ENCODE data around the gene CTNNA2. TPM values are rescaled to one million over a fixed set of nuclear protein-coding genes. Genes with fewer than 3 reads are reported as not detected.

The CTNNA2 gene
- total RNA-seq, 4 donors from 2014 or later: 0.40 to 1.7 (median 1.5) TPM; not detected in 1

GRCh38 chr2:80231421-80231820, 718.6 kb downstream of the CTNNA2 start:
- intact Hi-C loops (cut with DNase I; ENCODE audit: low total_unique reads) (no loop called here), in situ Hi-C loops (cut with MboI; ENCODE audit: low pct_ligation_motif_present in 1 of 4, low pct_unique_long_range_greater_than_20kb in 1 of 4, low sequenced_read_pairs in 3 of 4) (no loop called here)
- 67 to 69% methylated on average over 1 of the region's 1 CpG for WGBS, 2 donors (ENCODE audit: low coverage in 1 of 2)
- no peak overlapping the region for H3K4me3 ChIP-seq
- H3K4me1 ChIP-seq: no peaks in the 10 kb centered on the region
- no peaks in the 10 kb centered on the region for H3K36me3 ChIP-seq
- no peaks in the 10 kb centered on the region for H3K9me3 ChIP-seq
- no peak for TF ChIP-seq EP300 (IDR thresholded peaks at IDR 0.05; ENCODE audit: low read depth)
- TF ChIP-seq CTCF (IDR thresholded peaks at IDR 0.05): no peak
- TF ChIP-seq POLR2AphosphoS5 (IDR thresholded peaks at IDR 0.05): no peak
- no peak for TF ChIP-seq POLR2A (IDR thresholded peaks at IDR 0.05)
- no peaks in the 10 kb centered on the region for H3K27me3 ChIP-seq
- DNase-seq: no peak
- no peak overlapping the region for H3K27ac ChIP-seq

- H3K36me3 ChIP-seq: no peaks in the 10 kb centered on the region
- H3K27ac ChIP-seq: no peak overlapping the region
- H3K9me3 ChIP-seq: no peaks in the 10 kb centered on the region
- no peaks in the 10 kb centered on the region for H3K27me3 ChIP-seq
- H3K4me1 ChIP-seq: no peaks in the 10 kb centered on the region
- no peak overlapping the region for H3K4me3 ChIP-seq
- in situ Hi-C loops (cut with MboI; ENCODE audit: low pct_ligation_motif_present in 1 of 4, low pct_unique_long_range_greater_than_20kb in 1 of 4, low sequenced_read_pairs in 3 of 4): no loop called here
- WGBS, 2 donors (ENCODE audit: low coverage in 1 of 2): 73 to 86% methylated on average over 1 of the region's 1 CpG
- TF ChIP-seq POLR2A (IDR thresholded peaks at IDR 0.05) (no peak), CTCF (IDR thresholded peaks at IDR 0.05) (no peak), EP300 (IDR thresholded peaks at IDR 0.05; ENCODE audit: low read depth) (no peak), POLR2AphosphoS5 (IDR thresholded peaks at IDR 0.05) (no peak)
- no peak for DNase-seq
- intact Hi-C loops (cut with DNase I; ENCODE audit: low total_unique reads): no loop called here
Measured at GRCh38 chr2:80233333-80233732, 720.5 kb downstream of the CTNNA2 start.

GRCh38 chr2:80238692-80239469, 726.0 kb downstream of the CTNNA2 start:
- in situ Hi-C loops (cut with MboI; ENCODE audit: low pct_ligation_motif_present in 1 of 4, low pct_unique_long_range_greater_than_20kb in 1 of 4, low sequenced_read_pairs in 3 of 4): no loop called here
- H3K9me3 ChIP-seq: no peaks in the 10 kb centered on the region
- intact Hi-C loops (cut with DNase I; ENCODE audit: low total_unique reads): no loop called here
- no peak overlapping the region for H3K27ac ChIP-seq
- no peaks in the 10 kb centered on the region for H3K36me3 ChIP-seq
- peak; percentile 58 for DNase-seq
- WGBS, 2 donors (ENCODE audit: low coverage in 1 of 2): 49 to 55% methylated on average over 11 of the region's 11 CpGs
- no peaks in the 10 kb centered on the region for H3K4me1 ChIP-seq
- no peak for TF ChIP-seq POLR2A (IDR thresholded peaks at IDR 0.05)
- peak; percentile 62 to 79 (median 65) for TF ChIP-seq CTCF (IDR thresholded peaks at IDR 0.05)
- H3K4me3 ChIP-seq: no peak overlapping the region
- H3K27me3 ChIP-seq: no peaks in the 10 kb centered on the region

- no peak overlapping the region for H3K27ac ChIP-seq
- DNase-seq: no peak
- no peak for TF ChIP-seq CTCF (IDR thresholded peaks at IDR 0.05)
- no peak for TF ChIP-seq POLR2AphosphoS5 (IDR thresholded peaks at IDR 0.05)
- no peak for TF ChIP-seq POLR2A (IDR thresholded peaks at IDR 0.05)
- no peak for TF ChIP-seq EP300 (IDR thresholded peaks at IDR 0.05; ENCODE audit: low read depth)
- WGBS, 2 donors (ENCODE audit: low coverage in 1 of 2): 19% methylated on average over 3 of the region's 3 CpGs; no CpG with 5 or more reads in 1 of the 2 donors
- intact Hi-C loops (cut with DNase I; ENCODE audit: low total_unique reads) (no loop called here), in situ Hi-C loops (cut with MboI; ENCODE audit: low pct_ligation_motif_present in 1 of 4, low pct_unique_long_range_greater_than_20kb in 1 of 4, low sequenced_read_pairs in 3 of 4) (no loop called here)
- H3K4me1 ChIP-seq: no peaks in the 10 kb centered on the region
- no peaks in the 10 kb centered on the region for H3K27me3 ChIP-seq
- no peaks in the 10 kb centered on the region for H3K36me3 ChIP-seq
- H3K4me3 ChIP-seq: no peak overlapping the region
- H3K9me3 ChIP-seq: no peaks in the 10 kb centered on the region
Measured at GRCh38 chr2:80242355-80242910, 729.6 kb downstream of the CTNNA2 start.

Measured in transverse colon (tissue), 4 donors.